Right ventricle myocardium superior (tissue), 1 donor: ENCODE results near the gene BAHCC1. TPM values are rescaled to one million over a fixed set of nuclear protein-coding genes. Genes with fewer than 3 reads are reported as not detected.

Source experiments
- ATAC-seq: fragments of 200-7000 bp; cut with Tn5 transposase; one replicate; pipeline ENCODE4 v1.9.1; 2020; ENCODE audit warnings: mild to moderate bottlenecking; ENCODE audit not compliant: poor library complexity
- DNase-seq: peaks from one replicate; pipeline ENCODE4 v3.0.0-alpha.2; 2020
- intact Hi-C: fragments of 100-400 bp; cut with DNase I; formaldehyde crosslinking; loops from one replicate; pipeline ENCODE4 v1.11.2; 2022
- total RNA-seq: library from RNA; stranded (reverse); fragmentation: NEBNext Ultra II Directional; extraction: Animal tissue kit (Norgen Biotek cat#: 25700); gene quantifications from one replicate; pipeline ENCODE4 v1.2.1, GENCODE V29; 2021
- donor health status: DM: no; HTN: yes; CAD: no; lungs with severe emphysema.

BAHCC1 gene
- total RNA-seq, 1 donor from 2014 or later = 8.0 TPM

GRCh38 chr17:81403671-81404534 lies 8.6 kb downstream of the BAHCC1 start:
- intact Hi-C loops = no loop called here
- ATAC-seq (peak; percentile 2), DNase-seq (peak; percentile 54)

DNA sequence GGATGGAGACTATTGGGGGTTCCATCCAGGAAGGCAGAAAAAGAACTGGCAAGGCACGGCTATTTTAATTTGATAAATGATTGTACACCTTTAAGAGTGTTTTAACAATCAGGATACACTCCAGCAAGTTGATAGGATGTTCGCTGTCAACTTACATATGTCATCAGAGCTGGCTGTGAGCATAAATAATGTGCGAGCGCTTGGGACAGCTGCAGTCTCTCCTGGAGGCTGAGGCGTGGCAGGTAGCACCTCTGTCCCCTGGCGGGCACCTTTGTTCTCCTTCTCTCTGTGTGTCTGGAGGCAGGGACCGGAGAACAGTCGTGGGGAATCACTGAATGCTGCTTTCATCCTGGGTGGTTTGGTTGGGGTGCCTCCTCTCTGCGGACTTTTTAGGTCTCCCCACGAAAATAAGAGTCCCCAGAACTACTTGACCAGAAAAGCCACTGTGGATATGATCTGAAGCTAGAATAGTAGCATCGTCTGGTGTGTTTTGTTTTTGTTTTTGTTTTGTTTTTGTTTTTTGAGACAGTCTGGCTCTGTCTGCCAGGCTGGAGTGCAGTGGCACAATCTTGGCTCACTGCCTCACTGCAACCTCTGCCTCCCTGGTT lies 9.4 kb downstream of the BAHCC1 start:
- peak; percentile 59 for ATAC-seq

GRCh38 chr17:81405411-81405872 lies 10.2 kb downstream of the BAHCC1 start:
- intact Hi-C loops = no loop called here
- ATAC-seq (peak; percentile 37), DNase-seq (peak; percentile 77)

More for the DNA sequence above, 9.4 kb downstream of the BAHCC1 start:
- no peak for DNase-seq
- intact Hi-C loops = no loop called here

DNA sequence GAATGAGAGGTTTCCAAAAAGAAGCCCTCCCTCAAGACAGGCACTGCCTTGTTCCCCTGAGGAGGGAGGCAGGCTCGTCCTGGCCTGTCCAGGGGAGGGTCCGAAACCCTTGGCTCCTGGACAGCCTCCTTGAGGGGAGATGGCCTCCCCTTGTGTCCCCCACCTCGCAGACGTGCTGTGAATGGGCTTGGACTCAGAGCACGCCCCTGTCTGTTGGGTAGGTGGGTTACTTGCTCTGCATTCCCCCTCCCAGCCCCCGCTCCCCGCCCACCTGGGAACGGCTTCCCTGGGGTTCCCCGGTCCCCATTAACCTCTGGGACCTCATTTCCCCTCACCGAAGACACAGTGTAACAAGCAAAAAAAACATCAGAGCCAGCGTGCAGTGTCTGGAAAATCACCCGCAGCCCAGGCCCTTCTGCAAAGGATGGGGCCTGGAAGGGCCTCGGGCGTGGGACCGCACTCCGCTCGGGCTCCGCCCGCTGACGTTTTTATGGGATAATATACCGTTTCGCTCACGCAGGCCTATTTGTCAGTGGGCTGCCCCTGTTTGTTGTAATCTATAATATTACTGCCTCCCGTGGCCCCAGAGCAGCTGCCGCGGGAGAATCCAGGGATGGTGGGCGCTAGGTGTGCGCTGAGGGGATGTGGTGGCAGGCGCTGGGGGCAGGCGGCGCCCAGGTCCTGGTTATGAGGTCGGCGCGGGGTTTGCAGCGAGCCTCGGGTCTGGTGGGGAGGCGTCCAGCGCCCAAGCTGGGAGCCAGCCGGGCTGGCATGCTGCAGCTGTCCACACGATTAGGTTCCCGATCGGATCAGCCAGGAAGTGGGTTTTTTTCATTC lies 11.1 kb downstream of the BAHCC1 start:
- ATAC-seq (no peak), DNase-seq (no peak)
- intact Hi-C loops = no loop called here

DNA sequence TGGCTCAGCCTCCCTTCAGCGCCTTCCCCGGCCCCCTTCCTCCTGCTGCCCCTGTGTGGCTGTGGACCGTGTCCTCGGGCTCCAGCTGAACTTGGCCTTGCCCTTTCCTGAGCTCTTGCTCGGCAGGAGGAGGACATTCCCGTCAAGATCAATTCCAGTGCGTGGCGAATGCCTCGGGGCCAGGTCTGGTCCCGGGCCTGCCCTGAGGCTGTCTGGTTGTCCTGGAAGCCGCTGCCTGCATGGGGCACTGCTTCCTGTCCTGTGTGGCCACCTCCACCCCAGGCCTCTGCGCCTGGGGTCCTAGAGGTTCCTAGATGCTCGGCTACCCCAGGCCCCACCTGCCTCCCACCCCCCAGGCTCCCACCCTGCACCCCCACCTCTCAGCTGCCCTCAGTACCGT lies 12.8 kb downstream of the BAHCC1 start:
- intact Hi-C loops = no loop called here
- DNase-seq = no peak
- ATAC-seq = no peak

DNA sequence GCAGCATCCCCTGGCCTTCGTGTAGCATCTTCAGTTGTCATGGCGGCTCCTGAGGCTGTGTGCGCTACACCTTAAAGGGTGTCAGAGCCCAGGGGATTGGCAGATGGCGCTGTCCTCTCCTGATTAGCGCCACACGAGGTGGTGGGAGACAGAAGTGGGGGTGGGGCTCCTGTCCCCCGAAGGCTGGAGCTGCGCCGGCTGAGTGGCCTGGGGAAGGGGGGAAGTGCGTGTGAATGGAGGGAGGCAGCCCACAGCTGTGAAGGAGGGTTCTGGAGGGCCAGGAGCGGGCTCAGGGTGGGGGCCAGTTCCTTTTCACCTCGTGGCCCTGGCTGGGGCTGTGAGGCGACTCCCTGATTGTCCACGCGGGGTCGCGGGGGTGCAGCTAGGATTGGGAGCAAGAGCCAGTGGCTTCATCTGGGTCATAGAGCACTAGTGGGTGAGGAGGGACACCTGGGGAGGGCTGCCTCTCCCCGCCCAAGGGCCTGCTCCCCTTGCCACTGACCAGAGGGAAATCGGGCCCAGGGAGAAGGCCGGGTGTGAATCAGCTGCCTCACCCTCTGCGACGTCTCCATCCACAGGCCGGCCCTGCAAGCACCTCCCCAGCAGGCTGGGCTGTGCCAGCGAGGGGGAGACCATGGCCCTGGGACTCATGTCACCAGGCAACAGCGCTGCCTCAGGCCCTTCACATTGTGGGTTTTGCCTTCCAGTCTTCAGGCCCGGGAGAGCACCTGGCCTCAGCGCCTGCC lies 14.1 kb downstream of the BAHCC1 start:
- ATAC-seq = no peak
- intact Hi-C loops = no loop called here

GRCh38 chr17:81410852-81411251 lies 15.6 kb downstream of the BAHCC1 start:
- ATAC-seq (no peak), DNase-seq (no peak)
- intact Hi-C loops = no loop called here

More for the DNA sequence above, 14.1 kb downstream of the BAHCC1 start:
- DNase-seq = no peak

- ATAC-seq (no peak), DNase-seq (no peak)
- intact Hi-C loops = no loop called here
Observed at GRCh38 chr17:81411305-81411704, 16.0 kb downstream of the BAHCC1 start.

GRCh38 chr17:81412490-81413093 lies 17.3 kb downstream of the BAHCC1 start:
- peak; percentile 74 for DNase-seq
- ATAC-seq = peak; percentile 47
- intact Hi-C loops = no loop called here

- intact Hi-C loops = no loop called here
- no peak for DNase-seq
- no peak for ATAC-seq
Observed at GRCh38 chr17:81413497-81414135, 18.4 kb downstream of the BAHCC1 start.

DNA sequence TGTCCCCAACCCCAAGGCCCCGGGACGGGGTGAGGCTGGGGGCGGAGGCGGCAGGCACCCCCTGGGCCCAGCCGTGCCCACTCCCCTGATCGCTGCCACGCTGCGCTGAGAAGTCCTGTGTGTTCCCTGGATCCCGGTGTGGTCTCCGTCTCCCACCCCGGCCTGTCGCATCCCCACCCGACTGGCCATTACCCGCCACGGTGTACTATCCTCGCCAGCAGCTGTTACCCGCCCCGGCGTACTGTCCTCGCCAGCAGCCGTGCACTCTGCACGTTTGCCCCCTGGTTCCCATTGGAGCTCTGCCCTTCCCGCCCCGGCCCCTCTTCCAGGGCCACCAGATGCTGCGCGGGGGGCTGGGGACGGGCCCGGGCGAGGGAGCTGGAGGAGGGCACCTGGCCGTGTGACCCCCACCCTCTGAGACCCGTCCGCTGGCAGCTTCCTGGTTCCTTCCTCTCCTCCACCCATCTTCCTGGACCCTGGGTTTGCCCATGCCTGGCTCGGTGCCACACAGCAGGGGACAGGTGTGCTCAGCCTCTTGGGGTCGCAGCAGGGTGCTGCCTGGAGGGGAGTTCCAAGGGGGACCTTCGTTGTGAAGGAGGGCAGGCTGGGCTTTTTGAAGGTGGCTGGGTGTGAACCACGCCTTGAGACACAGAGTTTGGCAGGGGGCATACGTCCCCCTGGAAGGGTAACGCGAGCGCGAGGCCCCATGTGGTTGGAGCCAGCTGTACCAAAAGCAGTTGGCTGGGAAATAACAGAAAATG lies 19.7 kb downstream of the BAHCC1 start:
- intact Hi-C loops = no loop called here
- ATAC-seq (no peak), DNase-seq (no peak)

GRCh38 chr17:81415681-81416080 lies 20.4 kb downstream of the BAHCC1 start:
- ATAC-seq = no peak
- no peak for DNase-seq
- intact Hi-C loops = no loop called here

GRCh38 chr17:81416612-81417011 lies 21.4 kb downstream of the BAHCC1 start:
- intact Hi-C loops = no loop called here
- ATAC-seq (no peak), DNase-seq (no peak)

DNA sequence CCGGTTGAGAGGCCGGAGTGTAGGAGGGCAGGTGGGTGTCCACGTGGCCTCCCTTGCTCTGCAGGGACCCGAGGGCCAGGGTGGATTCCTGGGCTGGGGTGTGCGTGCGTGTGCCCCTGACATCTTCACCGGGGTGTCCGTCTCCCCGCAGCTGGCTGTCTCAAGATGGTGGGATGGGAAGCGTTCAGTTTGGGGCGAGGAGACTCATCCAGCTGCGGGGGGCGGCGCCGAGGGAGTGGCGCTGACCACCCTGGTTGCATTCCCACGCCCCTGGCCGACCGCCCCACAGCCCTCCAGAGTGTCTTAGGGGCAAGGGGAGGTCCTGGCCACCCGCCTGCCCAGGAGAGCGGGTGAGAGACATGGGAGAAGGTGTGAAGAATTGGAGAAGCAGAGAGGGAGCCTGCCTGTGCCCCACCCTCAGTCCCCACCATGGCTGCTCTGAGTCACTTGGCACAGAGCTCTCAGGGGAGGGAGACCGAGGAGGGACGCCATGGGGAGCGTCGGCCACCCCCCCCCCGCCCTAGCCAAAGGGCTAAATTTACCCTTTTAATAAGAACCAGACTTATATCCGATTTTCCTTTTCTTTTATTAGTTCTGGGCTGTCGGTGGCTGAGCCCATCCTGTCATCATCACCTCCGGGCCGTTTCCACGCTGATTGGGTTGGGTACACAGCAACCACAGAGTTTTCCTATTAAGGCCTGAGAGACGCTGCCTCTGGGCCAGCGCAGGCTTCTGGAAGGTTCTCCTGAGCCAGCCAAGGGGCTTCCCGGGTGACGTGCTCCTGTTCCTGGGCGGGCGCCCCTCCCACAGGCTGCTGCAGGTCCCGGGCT lies 22.0 kb downstream of the BAHCC1 start:
- intact Hi-C loops = no loop called here
- DNase-seq (no peak), ATAC-seq (no peak)

DNA sequence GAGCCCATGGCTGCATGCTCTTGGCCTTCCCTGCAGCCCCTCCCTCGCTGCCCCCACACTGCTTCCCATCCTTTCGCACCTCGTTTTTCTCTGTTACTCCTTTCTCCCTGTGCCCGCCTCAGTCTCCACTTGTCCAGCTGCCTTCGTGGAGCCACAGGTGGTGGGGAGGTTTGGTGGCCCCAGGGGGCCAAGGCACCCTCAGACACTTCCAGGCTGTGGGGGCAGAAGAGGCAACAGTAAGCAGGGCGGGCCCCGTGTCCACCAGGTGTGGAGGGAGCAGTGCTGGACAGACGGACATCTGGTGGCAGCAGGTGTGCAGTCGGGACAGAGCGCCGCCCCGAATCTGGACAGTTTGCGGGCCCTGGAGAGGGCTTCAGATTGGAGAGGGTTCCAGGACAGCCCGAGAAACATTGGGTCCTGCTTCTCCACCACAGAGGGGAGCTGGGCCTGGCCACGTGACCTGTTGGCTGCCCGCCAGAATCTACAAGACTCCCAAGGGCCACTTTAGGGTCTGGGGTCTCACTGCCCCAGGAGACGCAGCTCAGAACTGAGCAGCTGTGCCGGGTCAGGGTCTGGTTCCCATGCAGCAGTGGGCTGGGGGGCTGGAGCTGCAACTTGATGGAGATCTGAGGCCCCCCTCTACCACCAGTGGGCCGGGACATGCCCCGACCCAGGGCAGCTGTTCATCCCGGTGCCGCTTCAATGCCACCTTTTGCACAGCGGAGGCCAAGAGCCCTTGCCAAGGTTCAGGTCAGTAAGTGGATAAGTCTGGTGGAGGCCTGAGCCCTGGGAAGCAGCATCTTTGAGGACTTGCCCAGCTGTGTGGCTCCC lies 22.8 kb downstream of the BAHCC1 start:
- intact Hi-C loops = no loop called here

More for the DNA sequence above, 22.8 kb downstream of the BAHCC1 start:
- DNase-seq (no peak), ATAC-seq (no peak)
